Thyroid gland (tissue), 4 donors: ENCODE results near the gene ARRDC1.

Experiments
- POLR2A ChIP-seq, 2 donors: fragments of 450-650 bp; IDR thresholded peaks; one replicate each; pipeline ENCODE4 v1.6.1; 2017; ENCODE audit warnings: antibody characterized with exemption in 2 of 2, mild to moderate bottlenecking in 2 of 2, moderate library complexity in 1 of 2
- TF ChIP-seq, protein P1 (sequence below), 6 experiments: fragments of 200-600 bp in 3 of 6; fragments of 450-650 bp in 3 of 6; sonication (generic) in 3 of 6; IDR thresholded peaks; one replicate each; pipeline ENCODE4 v1.5.1; 2016 to 2019; ENCODE audit warnings: antibody characterized with exemption in 6 of 6, mild to moderate bottlenecking in 2 of 6, inconsistent platforms in 1 of 6, moderate library complexity in 1 of 6

DNA sequence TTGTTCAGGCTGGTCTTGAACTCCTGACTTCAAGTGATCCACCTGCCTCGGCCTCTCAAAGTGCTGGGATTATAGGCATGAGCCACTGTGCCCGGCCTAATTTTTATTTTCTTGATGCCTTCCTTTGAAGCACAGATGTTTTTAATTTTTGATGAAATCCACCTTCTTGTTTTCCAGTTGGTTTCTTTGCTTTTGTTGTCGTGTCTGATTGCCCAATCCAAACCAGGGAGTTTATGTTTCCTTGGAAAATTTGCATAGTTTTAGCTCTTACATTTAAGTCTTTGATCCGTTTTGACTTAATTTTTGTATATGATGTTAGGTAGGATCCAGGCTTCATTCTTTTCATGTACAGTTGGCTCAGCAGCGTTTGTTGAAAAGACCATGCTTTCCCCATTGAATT lies 28.5 kb downstream of the ARRDC1 start:
- no peak for TF ChIP-seq POLR2A (IDR thresholded peaks at IDR 0.05)
- TF ChIP-seq, protein P1, sequence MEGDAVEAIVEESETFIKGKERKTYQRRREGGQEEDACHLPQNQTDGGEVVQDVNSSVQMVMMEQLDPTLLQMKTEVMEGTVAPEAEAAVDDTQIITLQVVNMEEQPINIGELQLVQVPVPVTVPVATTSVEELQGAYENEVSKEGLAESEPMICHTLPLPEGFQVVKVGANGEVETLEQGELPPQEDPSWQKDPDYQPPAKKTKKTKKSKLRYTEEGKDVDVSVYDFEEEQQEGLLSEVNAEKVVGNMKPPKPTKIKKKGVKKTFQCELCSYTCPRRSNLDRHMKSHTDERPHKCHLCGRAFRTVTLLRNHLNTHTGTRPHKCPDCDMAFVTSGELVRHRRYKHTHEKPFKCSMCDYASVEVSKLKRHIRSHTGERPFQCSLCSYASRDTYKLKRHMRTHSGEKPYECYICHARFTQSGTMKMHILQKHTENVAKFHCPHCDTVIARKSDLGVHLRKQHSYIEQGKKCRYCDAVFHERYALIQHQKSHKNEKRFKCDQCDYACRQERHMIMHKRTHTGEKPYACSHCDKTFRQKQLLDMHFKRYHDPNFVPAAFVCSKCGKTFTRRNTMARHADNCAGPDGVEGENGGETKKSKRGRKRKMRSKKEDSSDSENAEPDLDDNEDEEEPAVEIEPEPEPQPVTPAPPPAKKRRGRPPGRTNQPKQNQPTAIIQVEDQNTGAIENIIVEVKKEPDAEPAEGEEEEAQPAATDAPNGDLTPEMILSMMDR (IDR thresholded peaks at IDR 0.05) = no peak
